ENCODE data around the gene FHOD1. TPM values are rescaled to one million over a fixed set of nuclear protein-coding genes. Genes with fewer than 3 reads are reported as not detected.

The FHOD1 gene
- total and polyA plus RNA-seq, 8 donors: 68.4 to 300 (median 186) TPM

DNA sequence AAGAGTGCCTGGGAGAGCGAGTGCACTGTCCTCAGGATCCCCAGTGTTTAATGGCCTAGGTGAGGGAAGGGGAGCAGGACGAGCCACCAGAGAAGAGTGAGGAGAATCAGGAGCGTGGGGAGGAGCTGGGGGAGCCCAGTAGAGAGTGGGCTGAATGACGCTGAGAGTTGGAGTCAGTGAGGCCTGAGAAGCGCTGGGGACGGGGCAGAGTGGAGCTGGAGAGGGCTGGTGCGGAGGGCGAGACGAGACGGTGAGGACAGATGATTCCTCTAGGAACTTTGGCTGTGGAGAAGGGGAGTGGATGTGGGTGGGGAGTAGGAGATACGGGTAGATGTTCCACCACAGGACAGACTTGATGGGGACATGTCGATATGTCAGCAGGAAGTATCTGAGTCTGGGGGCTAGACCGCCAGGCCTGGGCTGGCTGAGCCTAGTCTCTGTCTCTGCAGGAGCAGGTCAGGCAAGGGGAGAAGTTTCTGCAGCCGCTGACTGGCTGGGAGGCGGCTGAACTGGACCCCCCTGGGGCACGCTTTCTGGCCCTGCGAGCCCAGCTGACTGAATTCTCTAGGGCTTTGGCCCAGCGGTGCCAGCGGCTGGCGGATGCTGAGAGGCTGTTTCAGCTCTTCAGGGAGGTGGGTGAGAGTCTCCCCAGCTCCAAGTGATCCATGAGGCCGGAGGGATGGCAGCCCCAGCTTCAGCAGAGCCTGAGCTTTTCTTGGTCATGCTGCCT lies 36.7 kb upstream of the FHOD1 start:
- intact Hi-C loops (cut with DNase I): no loop called here
- DNase-seq (no peak), ATAC-seq (no peak)

DNA sequence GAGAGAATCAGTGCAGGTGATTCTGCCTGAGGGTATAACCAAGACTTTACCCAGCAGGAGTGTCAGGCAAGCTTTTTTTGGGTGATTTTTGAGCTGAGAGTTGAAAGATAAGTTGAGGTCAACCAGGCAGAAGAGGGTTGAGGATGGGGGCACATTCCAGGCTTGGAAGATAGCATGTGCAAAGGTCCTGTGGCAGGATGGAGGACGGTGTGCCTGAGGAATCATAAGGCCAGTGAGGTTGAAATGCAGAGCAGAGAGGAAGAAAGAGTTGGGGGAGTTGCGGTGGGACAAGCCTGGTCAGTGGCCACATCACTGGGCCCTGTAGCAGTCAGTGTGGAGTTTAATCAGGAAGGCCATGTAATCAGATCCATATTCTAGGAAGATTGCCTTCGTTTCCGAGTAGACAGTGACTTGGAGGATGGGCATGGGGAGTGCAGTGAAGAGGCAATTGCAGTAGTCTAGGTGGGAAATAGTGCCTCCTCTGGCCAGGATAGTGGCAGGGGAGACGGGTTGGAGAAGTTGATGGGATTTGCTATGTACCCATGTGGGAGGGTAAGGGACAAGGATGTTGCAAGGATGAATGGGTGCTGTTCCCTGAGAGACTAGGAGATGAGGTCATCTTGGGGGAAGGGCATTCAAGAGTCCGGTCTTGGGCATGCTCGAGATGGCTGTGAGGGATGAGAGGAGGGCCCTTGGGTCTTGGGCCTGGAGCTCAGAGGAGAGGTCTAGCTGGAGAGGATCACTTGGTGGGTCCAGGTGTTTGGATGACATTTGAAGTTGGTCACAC lies 36.0 kb upstream of the FHOD1 start:
- no peak for DNase-seq
- Histone ChIP-seq H3K27me3 (no peaks in the 10 kb centered on the region), H3K9me3 (no peaks in the 10 kb centered on the region), H3K4me3 (no peak overlapping the region), H3K4me1 (peaks cover 6 to 14% of the 10 kb centered on the region in 2 donors), H3K36me3 (no peaks in the 10 kb centered on the region), H3K27ac (no peak overlapping the region)
- ATAC-seq: no peak
- intact Hi-C loops (cut with DNase I): no loop called here
- TF ChIP-seq, protein P1, sequence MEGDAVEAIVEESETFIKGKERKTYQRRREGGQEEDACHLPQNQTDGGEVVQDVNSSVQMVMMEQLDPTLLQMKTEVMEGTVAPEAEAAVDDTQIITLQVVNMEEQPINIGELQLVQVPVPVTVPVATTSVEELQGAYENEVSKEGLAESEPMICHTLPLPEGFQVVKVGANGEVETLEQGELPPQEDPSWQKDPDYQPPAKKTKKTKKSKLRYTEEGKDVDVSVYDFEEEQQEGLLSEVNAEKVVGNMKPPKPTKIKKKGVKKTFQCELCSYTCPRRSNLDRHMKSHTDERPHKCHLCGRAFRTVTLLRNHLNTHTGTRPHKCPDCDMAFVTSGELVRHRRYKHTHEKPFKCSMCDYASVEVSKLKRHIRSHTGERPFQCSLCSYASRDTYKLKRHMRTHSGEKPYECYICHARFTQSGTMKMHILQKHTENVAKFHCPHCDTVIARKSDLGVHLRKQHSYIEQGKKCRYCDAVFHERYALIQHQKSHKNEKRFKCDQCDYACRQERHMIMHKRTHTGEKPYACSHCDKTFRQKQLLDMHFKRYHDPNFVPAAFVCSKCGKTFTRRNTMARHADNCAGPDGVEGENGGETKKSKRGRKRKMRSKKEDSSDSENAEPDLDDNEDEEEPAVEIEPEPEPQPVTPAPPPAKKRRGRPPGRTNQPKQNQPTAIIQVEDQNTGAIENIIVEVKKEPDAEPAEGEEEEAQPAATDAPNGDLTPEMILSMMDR (IDR thresholded peaks at IDR 0.05): no peak

More for the DNA sequence above, 36.7 kb upstream of the FHOD1 start:
- TF ChIP-seq, protein P1 (IDR thresholded peaks at IDR 0.05): no peak
- H3K36me3 ChIP-seq: no peaks in the 10 kb centered on the region
- H3K4me3 ChIP-seq: no peak overlapping the region
- H3K9me3 ChIP-seq: no peaks in the 10 kb centered on the region
- H3K27me3 ChIP-seq: no peaks in the 10 kb centered on the region
- H3K4me1 ChIP-seq: peaks cover 4 to 8% of the 10 kb centered on the region in 2 donors
- H3K27ac ChIP-seq: no peak overlapping the region

DNA sequence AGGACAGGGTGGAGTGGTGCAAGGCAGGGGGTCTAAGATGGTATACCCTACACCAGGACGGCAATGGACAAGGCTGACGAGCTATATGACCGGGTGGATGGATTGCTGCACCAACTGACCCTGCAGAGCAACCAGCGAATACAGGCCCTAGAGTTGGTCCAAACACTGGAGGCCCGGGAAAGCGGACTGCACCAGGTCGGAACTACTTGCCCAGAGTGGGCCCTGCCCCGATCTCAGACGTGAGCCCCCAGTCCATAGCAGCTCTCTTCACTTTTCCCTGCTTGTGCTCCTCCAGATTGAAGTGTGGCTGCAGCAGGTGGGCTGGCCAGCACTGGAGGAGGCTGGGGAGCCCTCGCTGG lies 35.1 kb upstream of the FHOD1 start:
- H3K27me3 ChIP-seq: no peaks in the 10 kb centered on the region
- DNase-seq: no peak
- no peaks in the 10 kb centered on the region for H3K36me3 ChIP-seq
- H3K9me3 ChIP-seq: no peaks in the 10 kb centered on the region
- intact Hi-C loops (cut with DNase I): no loop called here
- H3K27ac ChIP-seq: no peak overlapping the region
- no peak for ATAC-seq
- peaks cover 11 to 22% of the 10 kb centered on the region in 2 donors for H3K4me1 ChIP-seq
- TF ChIP-seq, protein P1 (IDR thresholded peaks at IDR 0.05): no peak
- H3K4me3 ChIP-seq: no peak overlapping the region

DNA sequence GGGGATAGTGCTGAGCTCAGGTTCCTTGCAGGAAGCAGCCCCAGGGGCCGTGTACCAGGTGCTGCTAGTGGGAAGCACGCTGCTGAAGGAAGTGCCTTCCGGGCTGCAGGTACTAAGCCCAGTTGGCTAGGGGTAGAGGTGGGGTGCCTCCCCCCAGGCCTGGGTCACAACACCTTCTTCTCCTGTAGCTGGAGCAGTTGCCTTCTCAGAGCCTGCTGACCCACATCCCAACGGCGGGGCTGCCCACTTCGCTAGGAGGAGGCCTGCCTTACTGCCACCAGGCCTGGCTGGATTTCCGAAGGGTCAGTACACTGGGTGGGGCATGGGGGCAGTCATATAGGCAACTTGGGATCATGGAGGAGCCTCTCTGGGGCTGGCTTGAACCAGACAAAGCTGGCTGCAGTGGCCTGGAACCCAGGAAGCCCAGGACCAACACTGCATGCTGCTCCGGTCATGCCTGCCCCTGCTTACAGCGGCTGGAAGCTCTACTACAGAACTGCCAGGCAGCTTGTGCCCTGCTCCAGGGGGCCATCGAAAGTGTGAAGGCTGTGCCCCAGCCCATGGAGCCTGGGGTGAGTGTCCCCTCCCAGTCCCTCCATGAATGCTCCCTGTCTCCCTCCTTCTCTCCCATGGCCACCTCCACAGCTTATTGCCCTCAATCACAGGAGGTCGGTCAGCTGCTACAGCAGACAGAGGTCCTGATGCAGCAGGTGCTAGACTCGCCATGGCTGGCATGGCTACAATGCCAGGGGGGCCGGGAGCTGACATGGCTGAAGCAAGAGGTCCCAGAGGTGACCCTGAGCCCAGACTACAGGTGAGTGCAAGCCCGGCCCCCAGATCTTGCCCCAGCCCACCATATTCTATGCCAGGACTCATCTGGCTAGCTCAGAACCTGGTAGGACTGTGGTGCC lies 34.5 kb upstream of the FHOD1 start:
- TF ChIP-seq, protein P1 (IDR thresholded peaks at IDR 0.05): no peak
- Histone ChIP-seq H3K27ac (no peak overlapping the region), H3K4me1 (peaks cover 12 to 28% of the 10 kb centered on the region in 2 donors), H3K27me3 (no peaks in the 10 kb centered on the region), H3K4me3 (no peak overlapping the region), H3K36me3 (no peaks in the 10 kb centered on the region), H3K9me3 (no peaks in the 10 kb centered on the region)
- intact Hi-C loops (cut with DNase I): no loop called here
- ATAC-seq (no peak), DNase-seq (no peak)

All from left lung (tissue), 10 donors.